Measurements from ENCODE around the gene CD8B2. TPM values are rescaled to one million over a fixed set of nuclear protein-coding genes. Genes with fewer than 3 reads are reported as not detected.

Gene CD8B2
- total RNA-seq, 1 experiment from 2014 or later: not detected

- H3K79me2 ChIP-seq (ENCODE audit: insufficient read depth, low read length): no peaks in the 10 kb centered on the region
- no peak overlapping the region for H2BK20ac ChIP-seq (ENCODE audit: low read depth, low read length, poor library complexity, severe bottlenecking)
- H3T11ph ChIP-seq (ENCODE audit: low read length): no peak overlapping the region
- H3K9me3 ChIP-seq (ENCODE audit: control insufficient read depth, low read depth, low read length): no peaks in the 10 kb centered on the region
- H3K4me1 ChIP-seq (ENCODE audit: insufficient read depth, low read length): no peaks in the 10 kb centered on the region
- no peak overlapping the region for H2AFZ ChIP-seq (ENCODE audit: low read length)
- H2BK5ac ChIP-seq (ENCODE audit: insufficient read length, low read length): no peak overlapping the region
- H3K79me1 ChIP-seq (ENCODE audit: insufficient read depth, low read depth, low read length, poor library complexity, severe bottlenecking): no peaks in the 10 kb centered on the region
- Mint-ChIP-seq H3K4me3 (no peak overlapping the region), H3K9me3 (no peaks in the 10 kb centered on the region; a peak in 1 of 5 replicates), H3K36me3 (ENCODE audit: insufficient read depth in 1 of 3, low read depth in 3 of 3) (no peaks in the 10 kb centered on the region), H3K4me1 (no peaks in the 10 kb centered on the region), H3K27ac (no peak overlapping the region), H3K27me3 (ENCODE audit: low read depth) (peaks cover 13% of the 10 kb centered on the region)
- no peak overlapping the region for H4K5ac ChIP-seq (ENCODE audit: insufficient read length, low read depth, low read length)
- H3K14ac ChIP-seq (ENCODE audit: insufficient read depth, low read length): no peak overlapping the region
- no CpG with 5 or more reads among the region's 8 CpGs for WGBS (ENCODE audit: extremely low coverage, insufficient read length, low lambda C conversion rate)
- H3K56ac ChIP-seq (ENCODE audit: insufficient read length, low read depth, low read length): no peak overlapping the region
- no peak for DNase-seq
- no peak for TF ChIP-seq CTCF (conservative IDR thresholded peaks at IDR 0.05)
- no peak overlapping the region for H3K4ac ChIP-seq (ENCODE audit: low read depth, low read length)
- no peak overlapping the region for H3K4me2 ChIP-seq (ENCODE audit: insufficient read depth, insufficient read length, low read length)
- no peak overlapping the region for H3K23ac ChIP-seq (ENCODE audit: insufficient read length, low read depth, low read length)
- H2BK15ac ChIP-seq (ENCODE audit: low read depth, low read length): no peak overlapping the region
- no peak overlapping the region for H4K91ac ChIP-seq (ENCODE audit: insufficient read length, low read depth, low read length)
- no peak overlapping the region for H3K18ac ChIP-seq (ENCODE audit: insufficient read length, low read depth, low read length)
- no peaks in the 10 kb centered on the region for H3K27me3 ChIP-seq (ENCODE audit: insufficient read depth, low read length)
- no peak overlapping the region for H3K27ac ChIP-seq (ENCODE audit: insufficient read length, low read depth, low read length)
- no peak overlapping the region for H2AK5ac ChIP-seq (ENCODE audit: insufficient read length, low read length)
- H4K8ac ChIP-seq (replicated peaks; ENCODE audit: insufficient read length, low read depth, low read length): no peak overlapping the region
- H4K20me1 ChIP-seq (ENCODE audit: control insufficient read depth, insufficient read depth, insufficient read length): no peaks in the 10 kb centered on the region
- no peaks in the 10 kb centered on the region for H3K23me2 ChIP-seq (ENCODE audit: insufficient read length, low read depth, low read length, poor library complexity, severe bottlenecking)
- H3K9ac ChIP-seq (ENCODE audit: extremely low read depth, insufficient read length, low read length): no peak overlapping the region
- no peak overlapping the region for H2BK120ac ChIP-seq (ENCODE audit: low read depth, low read length, poor library complexity, severe bottlenecking)
- no peak overlapping the region for H2BK12ac ChIP-seq (ENCODE audit: insufficient read length, low read depth, low read length)
Observed at GRCh38 chr2:106546391-106546990, 59.3 kb downstream of the CD8B2 start.
